CD4-positive, alpha-beta memory T cell (primary cell): ENCODE data around the gene OPCML. TPM values are rescaled to one million over a fixed set of nuclear protein-coding genes. Genes with fewer than 3 reads are reported as not detected.

Source experiments
- CTCF ChIA-PET: fragments of 350-600 bp; sonication (Branson Sonifier 250); formaldehyde crosslinking; loops from one replicate; lab custom pipeline; 2021; ENCODE audit warnings: inconsistent platforms; ENCODE audit not compliant: partially characterized antibody; lab: Charles Lee
- POLR2A ChIA-PET: fragments of 350-600 bp; sonication (Branson Sonifier 250); formaldehyde crosslinking; loops from one replicate; lab custom pipeline; 2021; ENCODE audit not compliant: partially characterized antibody; lab: Charles Lee
- DNase-seq, 5 donors: peaks; one replicate each; pipeline versions ENCODE4 v3.0.0 to v3.0.0-alpha.2; 2020 to 2022; ENCODE audit warnings: mixed read lengths in 1 of 5
- H3K27ac ChIP-seq: one replicate; pipeline ENCODE4 v1.7.0; 2013; ENCODE audit warnings: low read depth, low read length
- H3K27me3 ChIP-seq: 2 replicates; pipeline ENCODE4 v1.7.0; 2013; ENCODE audit warnings: mild to moderate bottlenecking, low read length, moderate library complexity; ENCODE audit not compliant: insufficient read depth
- H3K36me3 ChIP-seq: 2 replicates; pipeline ENCODE4 v1.7.0; 2013; ENCODE audit warnings: mild to moderate bottlenecking, low read length, moderate library complexity; ENCODE audit not compliant: insufficient read depth
- H3K4me1 ChIP-seq: 2 replicates; pipeline ENCODE4 v1.7.0; 2013; ENCODE audit warnings: mild to moderate bottlenecking, low read length, moderate library complexity; ENCODE audit not compliant: insufficient read depth
- H3K4me3 ChIP-seq, 2 donors: one replicate each; pipeline ENCODE4 v1.7.0; 2013; ENCODE audit warnings: low read length in 2 of 2, mild to moderate bottlenecking in 1 of 2
- H3K9me3 ChIP-seq, 2 donors: one replicate each; pipeline ENCODE4 v1.7.0; 2013; ENCODE audit warnings: low read length in 2 of 2, control low read depth in 1 of 2; ENCODE audit not compliant: control insufficient read depth in 1 of 2
- H3K27ac Mint-ChIP-seq, 7 donors: one replicate each; pipeline ENCODE4 v1.8.0; 2020 to 2021; ENCODE audit warnings: mixed read lengths in 7 of 7, mild to moderate bottlenecking in 6 of 7, inconsistent platforms in 3 of 7, moderate library complexity in 3 of 7
- H3K27me3 Mint-ChIP-seq, 2 donors: one replicate each; pipeline ENCODE4 v1.8.0; 2020 to 2021; ENCODE audit warnings: mixed read lengths in 2 of 2
- H3K36me3 Mint-ChIP-seq, 2 donors: one replicate each; pipeline ENCODE4 v1.8.0; 2020 to 2021; ENCODE audit warnings: mixed read lengths in 2 of 2, inconsistent platforms in 1 of 2, mild to moderate bottlenecking in 1 of 2
- H3K4me1 Mint-ChIP-seq, 4 donors: one replicate each; pipeline ENCODE4 v1.8.0; 2020 to 2021; ENCODE audit warnings: mixed read lengths in 4 of 4, mild to moderate bottlenecking in 1 of 4
- H3K4me3 Mint-ChIP-seq, 8 donors: one replicate each; pipeline ENCODE4 v1.8.0; 2020 to 2021; ENCODE audit warnings: mixed read lengths in 8 of 8, mild to moderate bottlenecking in 7 of 8, moderate library complexity in 6 of 8, inconsistent platforms in 3 of 8
- H3K9me3 Mint-ChIP-seq, 8 donors: one replicate each; pipeline ENCODE4 v1.8.0; 2020 to 2021; ENCODE audit warnings: mixed read lengths in 8 of 8, mild to moderate bottlenecking in 5 of 8, inconsistent platforms in 3 of 8, moderate library complexity in 1 of 8
- intact Hi-C: fragments of 100-400 bp; cut with micrococcal nuclease; formaldehyde crosslinking; loops from one replicate; pipeline ENCODE4 v1.15.1; 2023
- polyA plus RNA-seq, 2 donors: library from polyadenylated mRNA; unstranded; fragments of 300-500 nt; fragmentation: Illumina TruSeq; gene quantifications; one replicate each; pipeline ENCODE4 v1.2.3, GENCODE V29; 2021
- total RNA-seq, 2 experiments: library from RNA; stranded (reverse); gene quantifications; one replicate each; pipeline ENCODE4 v1.2.3, GENCODE V29; 2021

OPCML gene
- total RNA-seq (not detected), polyA plus RNA-seq (not detected)

DNA sequence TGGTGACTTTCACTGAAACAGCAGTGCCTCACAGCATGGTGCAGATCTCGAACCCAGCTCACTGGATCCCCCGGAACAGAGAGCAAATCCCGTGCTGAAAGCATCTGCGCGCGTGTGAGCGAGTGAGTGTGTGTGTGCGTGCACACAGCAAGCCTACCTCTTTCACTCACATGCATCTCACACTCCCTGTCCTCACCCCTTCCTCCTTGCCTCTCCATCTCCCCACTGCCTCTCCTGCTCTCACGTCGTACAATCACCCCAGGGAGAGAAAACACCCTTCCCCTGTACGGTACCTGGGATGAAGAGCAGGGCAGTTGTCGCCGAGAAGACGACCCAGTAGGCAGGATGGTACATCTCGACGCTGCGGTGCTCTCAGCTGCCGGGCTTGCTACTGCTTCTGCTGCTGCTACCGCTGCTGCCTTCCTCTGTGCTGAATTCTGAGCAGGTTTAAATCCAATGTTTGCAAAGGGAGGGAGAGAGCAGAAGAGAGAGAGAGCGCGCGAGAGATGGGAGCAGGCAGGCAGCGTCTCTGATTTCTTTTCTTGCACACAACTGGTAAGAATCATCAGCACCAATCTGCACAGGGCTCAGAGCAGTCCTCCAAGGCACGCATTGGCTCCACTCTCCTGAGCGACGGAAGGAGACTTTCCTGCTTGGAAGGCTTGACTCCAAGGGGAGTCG, at the start of gene OPCML:
Gene OPCML (minus strand): TSS at position 531 of the 681 bp plus-strand sequence.
- intact Hi-C loops, result no loop called here
- H3K27ac ChIP-seq, result no peak within 1 kb of the TSS

DNA sequence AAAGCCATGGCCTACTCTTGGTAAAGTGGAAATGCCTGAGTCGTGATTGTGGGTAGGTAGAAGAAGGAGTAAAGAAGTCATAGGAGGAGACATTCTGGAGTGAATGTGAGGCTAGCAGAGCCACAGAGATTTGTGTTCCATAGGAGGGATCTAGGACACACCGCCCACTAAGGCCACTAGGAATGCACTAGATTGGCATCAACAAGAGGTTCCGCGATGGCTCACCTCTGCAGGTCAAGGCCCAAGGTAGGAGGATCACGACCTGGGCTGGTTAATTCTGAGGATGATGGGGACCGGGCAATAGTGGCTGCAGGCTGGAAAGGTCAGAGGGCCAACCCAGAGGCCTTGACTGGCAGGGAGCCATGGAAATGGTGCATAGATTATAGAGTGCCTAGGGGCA, 48.8 kb upstream of the OPCML start:
- ChIA-PET POLR2A (no interaction called here), CTCF (no interaction called here)
- H3K9me3 ChIP-seq, result no peaks in the 10 kb centered on the region
- Mint-ChIP-seq H3K4me3 (no peak overlapping the region), H3K27ac (no peak overlapping the region), H3K4me1 (no peaks in the 10 kb centered on the region), H3K27me3 (peaks cover 0 to 2% of the 10 kb centered on the region in 2 donors), H3K9me3 (peaks cover 0 to 10% (median 0%) of the 10 kb centered on the region in 8 donors), H3K36me3 (no peaks in the 10 kb centered on the region)
- no peak for DNase-seq
- no peak overlapping the region for H3K27ac ChIP-seq
- H3K4me3 ChIP-seq, result no peak overlapping the region
- no peaks in the 10 kb centered on the region for H3K36me3 ChIP-seq
- no peaks in the 10 kb centered on the region for H3K4me1 ChIP-seq
- H3K27me3 ChIP-seq, result no peaks in the 10 kb centered on the region
- intact Hi-C loops, result no loop called here

More for the DNA sequence above, at the start of gene OPCML:
- POLR2A ChIA-PET, result no interaction called here
- Mint-ChIP-seq H3K27ac (no peak within 1 kb of the TSS), H3K4me3 (no peak within 1 kb of the TSS), H3K9me3 (peaks cover 0 to 4% (median 0%) of the 10 kb centered on the region in 8 donors), H3K27me3 (peaks cover 15 to 27% of the 10 kb centered on the region in 2 donors), H3K36me3 (no peaks in the 10 kb centered on the region), H3K4me1 (no peaks in the 10 kb centered on the region)
- Histone ChIP-seq H3K27me3 (peaks cover 9% of the 10 kb centered on the region), H3K4me1 (no peaks in the 10 kb centered on the region), H3K36me3 (no peaks in the 10 kb centered on the region), H3K4me3 (no peak within 1 kb of the TSS), H3K9me3 (no peaks in the 10 kb centered on the region)
- no peak for DNase-seq
- CTCF ChIA-PET, result no interaction called here

DNA sequence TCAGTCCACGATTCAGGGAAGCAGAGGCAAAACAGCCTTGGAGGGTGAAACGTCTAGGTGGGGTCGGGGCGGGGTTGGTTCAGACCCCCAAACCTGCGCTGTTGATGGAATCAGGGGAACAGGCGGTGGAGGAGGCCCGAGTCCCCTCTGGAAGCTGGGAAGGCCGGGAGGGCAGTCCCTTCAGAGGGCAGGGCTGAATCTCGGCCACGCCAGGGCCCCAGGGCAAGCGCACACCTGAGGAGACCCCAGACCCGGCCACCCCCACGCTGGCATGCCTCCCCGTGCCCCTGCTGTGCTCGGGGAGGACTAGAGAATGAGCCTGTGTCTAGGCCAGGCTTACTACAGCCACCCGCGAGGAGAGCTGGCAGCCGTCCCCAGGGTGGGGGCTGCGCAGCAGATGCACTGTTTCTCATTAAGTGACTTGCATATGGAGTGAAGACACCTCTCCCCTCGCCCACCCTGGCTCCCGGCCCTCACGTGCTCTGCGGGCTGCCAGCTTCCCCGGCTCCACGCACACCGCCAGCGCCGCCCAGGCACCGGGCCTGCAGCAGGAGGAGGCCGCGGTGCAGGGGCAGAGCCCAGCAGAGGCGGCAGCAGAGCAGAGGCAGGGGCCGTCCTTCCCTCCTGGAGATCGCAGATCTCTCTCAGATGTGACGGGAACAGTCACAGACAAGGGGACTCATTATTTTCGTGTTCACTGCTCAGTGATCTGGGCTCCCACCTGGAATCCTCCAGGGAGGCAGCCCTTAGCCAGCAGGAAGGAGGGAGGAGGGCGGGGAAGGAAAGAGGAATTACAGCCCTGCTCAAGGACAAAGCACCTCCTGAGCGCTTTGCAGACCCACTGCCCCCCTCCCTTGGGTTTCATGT, 47.1 kb upstream of the OPCML start:
- no peaks in the 10 kb centered on the region for H3K36me3 ChIP-seq
- POLR2A ChIA-PET, result no interaction called here

DNA sequence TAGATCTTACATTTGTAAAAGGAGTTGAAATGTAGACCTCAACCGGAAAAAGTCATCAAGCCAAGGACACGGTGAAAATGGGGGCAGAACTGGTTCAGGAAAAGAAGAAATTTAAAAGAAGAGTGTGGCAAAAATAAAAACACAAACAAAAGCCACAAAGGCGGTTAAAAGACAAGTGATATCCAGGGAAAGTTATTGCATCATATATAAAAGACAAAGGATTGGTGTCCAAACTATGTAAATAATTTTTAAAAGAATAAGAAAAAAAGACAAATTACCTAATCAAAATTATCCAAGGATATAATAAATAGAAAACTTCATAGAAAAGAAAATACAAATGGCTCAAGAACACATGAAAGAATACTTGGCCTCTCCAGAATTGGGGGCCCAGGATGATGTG, 45.1 kb upstream of the OPCML start:
- Histone ChIP-seq H3K36me3 (no peaks in the 10 kb centered on the region), H3K4me1 (no peaks in the 10 kb centered on the region), H3K4me3 (no peak overlapping the region), H3K27me3 (no peaks in the 10 kb centered on the region), H3K27ac (no peak overlapping the region), H3K9me3 (no peaks in the 10 kb centered on the region)
- intact Hi-C loops, result no loop called here
- no peaks in the 10 kb centered on the region for H3K4me1 Mint-ChIP-seq
- H3K36me3 Mint-ChIP-seq, result no peaks in the 10 kb centered on the region
- CTCF ChIA-PET, result no interaction called here
- POLR2A ChIA-PET, result no interaction called here
- H3K27me3 Mint-ChIP-seq, result peaks cover 0 to 2% of the 10 kb centered on the region in 2 donors
- peaks cover 0 to 4% (median 3%) of the 10 kb centered on the region in 8 donors for H3K9me3 Mint-ChIP-seq
- no peak for DNase-seq
- no peak overlapping the region for H3K4me3 Mint-ChIP-seq
- no peak overlapping the region for H3K27ac Mint-ChIP-seq

More for the DNA sequence above, 47.1 kb upstream of the OPCML start:
- no peaks in the 10 kb centered on the region for H3K36me3 Mint-ChIP-seq
- H3K27me3 Mint-ChIP-seq, result peaks cover 0 to 2% of the 10 kb centered on the region in 2 donors
- H3K9me3 ChIP-seq, result no peaks in the 10 kb centered on the region
- intact Hi-C loops, result no loop called here
- H3K4me3 Mint-ChIP-seq, result no peak overlapping the region
- no peak for DNase-seq
- H3K9me3 Mint-ChIP-seq, result peaks cover 0 to 8% (median 3%) of the 10 kb centered on the region in 8 donors
- no peaks in the 10 kb centered on the region for H3K27me3 ChIP-seq
- H3K27ac ChIP-seq, result no peak overlapping the region
- CTCF ChIA-PET, result no interaction called here
- H3K4me3 ChIP-seq, result no peak overlapping the region
- no peaks in the 10 kb centered on the region for H3K4me1 ChIP-seq
- H3K4me1 Mint-ChIP-seq, result no peaks in the 10 kb centered on the region
- H3K27ac Mint-ChIP-seq, result no peak overlapping the region

DNA sequence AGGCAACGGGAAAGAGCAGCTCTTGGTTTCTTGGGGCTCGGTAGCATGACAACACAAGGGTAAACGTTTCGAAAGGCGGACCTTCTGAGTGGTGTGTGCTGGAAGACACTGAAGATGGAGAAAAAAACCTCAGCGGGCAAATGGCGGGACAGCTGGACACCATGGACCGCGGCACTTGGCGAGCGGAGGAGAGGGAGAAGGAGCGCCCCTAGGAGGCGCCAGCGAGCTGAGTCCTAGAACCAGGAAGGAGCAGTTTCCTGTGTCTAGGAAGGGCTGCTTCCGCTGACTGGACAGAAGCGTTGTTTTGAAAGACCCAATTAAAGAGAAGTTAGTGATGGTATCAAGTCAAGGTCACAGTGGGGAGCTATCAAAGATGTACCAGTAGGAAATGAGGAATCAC, 44.0 kb upstream of the OPCML start:
- Mint-ChIP-seq H3K36me3 (no peaks in the 10 kb centered on the region), H3K27me3 (peaks cover 0 to 2% of the 10 kb centered on the region in 2 donors), H3K27ac (no peak overlapping the region), H3K9me3 (peaks cover 0 to 4% (median 3%) of the 10 kb centered on the region in 8 donors), H3K4me3 (peak overlapping the region in 3 of 8 donors; percentile 47 to 57 (median 53)), H3K4me1 (no peaks in the 10 kb centered on the region)
- Histone ChIP-seq H3K4me1 (no peaks in the 10 kb centered on the region), H3K9me3 (no peaks in the 10 kb centered on the region), H3K27me3 (no peaks in the 10 kb centered on the region), H3K27ac (no peak overlapping the region), H3K4me3 (no peak overlapping the region), H3K36me3 (no peaks in the 10 kb centered on the region)
- ChIA-PET POLR2A (no interaction called here), CTCF (interaction anchor here (1.5 kb wide), 1 partner anchor 12 kb away, joined by 4 read pairs; no protein-coding TSS in a partner anchor)
- no peak for DNase-seq
- intact Hi-C loops, result no loop called here

DNA sequence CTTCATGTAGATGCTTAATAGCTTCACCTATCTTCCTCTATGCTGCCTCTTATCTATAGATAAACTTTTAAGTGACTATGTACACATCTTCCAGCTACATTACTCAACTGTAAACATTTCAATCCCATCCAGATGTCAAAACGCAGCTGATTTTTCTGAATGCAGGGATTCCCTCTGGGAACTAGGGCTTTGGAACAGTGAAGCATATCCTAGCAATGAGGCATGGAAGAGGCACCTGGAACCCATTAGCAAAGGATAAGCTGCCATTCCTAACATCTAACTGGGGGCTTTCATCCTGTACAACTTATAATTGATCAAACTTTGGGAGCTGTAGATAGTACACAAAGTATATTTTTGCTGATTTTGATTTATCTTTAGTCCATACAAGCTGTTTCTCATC, 40.8 kb upstream of the OPCML start:
- Histone ChIP-seq H3K9me3 (no peaks in the 10 kb centered on the region), H3K27ac (no peak overlapping the region), H3K27me3 (no peaks in the 10 kb centered on the region), H3K4me1 (no peaks in the 10 kb centered on the region), H3K4me3 (no peak overlapping the region), H3K36me3 (no peaks in the 10 kb centered on the region)
- H3K27me3 Mint-ChIP-seq, result no peaks in the 10 kb centered on the region
- no peak overlapping the region for H3K27ac Mint-ChIP-seq
- intact Hi-C loops, result no loop called here
- ChIA-PET CTCF (no interaction called here), POLR2A (no interaction called here)
- no peak overlapping the region for H3K4me3 Mint-ChIP-seq
- H3K36me3 Mint-ChIP-seq, result no peaks in the 10 kb centered on the region
- no peak for DNase-seq
- H3K4me1 Mint-ChIP-seq, result no peaks in the 10 kb centered on the region
- H3K9me3 Mint-ChIP-seq, result peaks cover 0 to 4% (median 3%) of the 10 kb centered on the region in 8 donors

DNA sequence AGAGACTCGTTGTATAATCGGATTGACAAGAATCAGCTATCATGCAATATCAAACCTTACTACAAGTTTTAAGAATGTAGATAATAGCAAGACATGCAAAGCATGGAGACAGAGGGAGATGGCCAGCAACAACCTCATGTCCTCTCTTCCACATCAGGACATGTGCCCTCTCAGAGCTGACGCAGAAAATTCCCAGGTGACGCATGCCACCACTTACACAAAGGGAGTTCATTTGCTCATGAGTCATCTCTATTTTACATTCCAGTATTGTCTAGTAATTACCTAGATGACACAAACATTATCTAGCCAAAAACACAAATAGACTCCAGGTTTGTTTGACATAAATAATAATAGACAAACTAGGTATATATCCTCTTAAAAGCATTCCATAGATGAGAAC, 38.1 kb upstream of the OPCML start:
- Histone ChIP-seq H3K4me3 (no peak overlapping the region), H3K27me3 (no peaks in the 10 kb centered on the region), H3K36me3 (no peaks in the 10 kb centered on the region), H3K4me1 (no peaks in the 10 kb centered on the region), H3K27ac (no peak overlapping the region), H3K9me3 (no peaks in the 10 kb centered on the region)
- Mint-ChIP-seq H3K9me3 (peaks cover 0 to 4% (median 0%) of the 10 kb centered on the region in 8 donors), H3K27me3 (no peaks in the 10 kb centered on the region), H3K27ac (no peak overlapping the region), H3K4me1 (no peaks in the 10 kb centered on the region), H3K36me3 (no peaks in the 10 kb centered on the region), H3K4me3 (no peak overlapping the region)
- CTCF ChIA-PET, result no interaction called here
- DNase-seq, result no peak
- POLR2A ChIA-PET, result no interaction called here
- intact Hi-C loops, result no loop called here
